Fibroblast of upper back skin (primary cell): ENCODE measurements around the gene AURKA.
A peak's percentile ranks its signal among the peaks of the same experiment; 100 is the strongest.

Source experiments
- DNase-seq: peaks from one replicate; pipeline ENCODE4 v3.0.0-alpha.2; 2013

AURKA gene

GRCh38 chr20:56389807-56390206 lies 2.2 kb downstream of the AURKA start:
- no peak for DNase-seq

DNA sequence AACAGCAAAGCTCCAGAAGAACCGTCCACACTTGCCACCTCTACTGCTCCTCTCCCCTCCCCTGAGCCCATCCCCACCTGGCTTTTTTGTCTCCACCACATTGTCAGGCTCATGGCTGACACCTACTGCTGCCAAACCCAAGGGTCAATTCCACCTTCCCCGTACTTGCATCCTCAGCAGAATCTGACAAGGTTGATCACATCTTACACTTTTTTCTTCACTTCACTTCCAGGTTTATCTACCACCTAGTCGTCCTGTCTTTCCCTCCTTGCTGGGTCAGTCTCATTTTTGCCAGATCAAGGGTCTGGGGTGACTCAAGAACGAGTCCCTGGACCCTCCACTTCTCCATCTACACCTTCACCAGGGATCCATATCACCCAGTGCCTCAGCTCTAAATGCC lies 3.1 kb downstream of the AURKA start:
- DNase-seq = no peak

DNA sequence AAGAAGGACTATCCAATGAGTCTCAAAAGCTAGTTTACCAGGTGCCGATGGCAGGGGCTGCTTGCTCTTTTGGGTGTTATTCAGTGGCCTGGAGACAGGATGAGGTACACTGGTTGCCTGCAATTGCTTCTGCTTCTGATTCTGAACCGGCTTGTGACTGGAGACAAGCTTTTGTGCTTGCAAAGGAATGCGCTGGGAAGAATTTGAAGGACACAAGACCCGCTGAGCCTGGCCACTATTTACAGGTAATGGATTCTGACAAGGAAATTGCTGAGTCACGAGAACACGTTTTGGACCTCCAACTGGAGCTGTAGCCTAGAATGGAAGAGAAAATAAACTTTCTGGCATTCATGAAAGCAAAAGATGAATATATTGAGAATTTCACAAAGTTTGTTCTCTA lies 5.8 kb downstream of the AURKA start:
- no peak for DNase-seq

DNA sequence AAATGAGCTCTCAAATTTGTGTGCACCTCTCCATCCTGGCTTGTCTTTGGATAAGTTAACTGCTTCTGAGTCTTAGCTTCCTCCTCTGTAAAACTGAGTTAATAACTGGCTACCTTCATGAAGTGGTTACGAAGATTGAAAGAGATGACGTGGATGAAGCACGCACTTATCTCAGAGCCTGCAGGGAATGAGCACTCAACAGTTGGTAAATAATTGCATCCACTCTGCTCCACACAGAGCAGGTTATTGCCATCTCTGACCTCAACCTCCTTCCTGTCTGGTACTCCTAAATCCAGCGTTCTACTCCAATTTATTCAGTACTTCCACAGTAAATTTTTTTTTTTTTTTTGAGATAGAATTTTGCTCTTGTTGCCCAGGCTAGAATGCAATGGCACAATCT lies 6.9 kb downstream of the AURKA start:
- DNase-seq = no peak

- DNase-seq = no peak
Observed at GRCh38 chr20:56383334-56383733, 8.7 kb downstream of the AURKA start.

DNA sequence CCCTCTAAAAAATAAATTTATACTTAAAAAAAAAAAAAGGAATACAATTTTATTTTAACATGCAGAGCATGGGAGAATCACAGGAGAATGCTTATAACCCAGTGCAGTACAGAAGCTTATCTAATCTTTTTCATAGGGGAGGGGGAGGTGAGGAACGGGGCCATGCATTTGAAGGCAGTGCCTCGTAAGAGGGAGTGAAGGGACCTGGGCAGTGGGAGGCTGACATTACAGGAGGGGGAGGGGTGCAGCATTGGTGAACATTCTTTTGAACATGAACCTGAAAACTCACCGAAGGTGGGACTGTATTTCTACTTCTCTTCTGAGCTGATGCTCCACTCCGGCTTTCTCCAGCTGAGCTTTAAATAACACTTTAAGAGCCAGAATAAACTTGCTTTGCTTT lies 9.3 kb downstream of the AURKA start:
- no peak for DNase-seq

GRCh38 chr20:56381501-56381900 lies 10.5 kb downstream of the AURKA start:
- DNase-seq = no peak

- peak; percentile 28 for DNase-seq
Observed at GRCh38 chr20:56380375-56380774, 11.6 kb downstream of the AURKA start.

- no peak for DNase-seq
Observed at GRCh38 chr20:56378386-56378785, 13.6 kb downstream of the AURKA start.

GRCh38 chr20:56376331-56376730 lies 15.7 kb downstream of the AURKA start:
- no peak for DNase-seq

DNA sequence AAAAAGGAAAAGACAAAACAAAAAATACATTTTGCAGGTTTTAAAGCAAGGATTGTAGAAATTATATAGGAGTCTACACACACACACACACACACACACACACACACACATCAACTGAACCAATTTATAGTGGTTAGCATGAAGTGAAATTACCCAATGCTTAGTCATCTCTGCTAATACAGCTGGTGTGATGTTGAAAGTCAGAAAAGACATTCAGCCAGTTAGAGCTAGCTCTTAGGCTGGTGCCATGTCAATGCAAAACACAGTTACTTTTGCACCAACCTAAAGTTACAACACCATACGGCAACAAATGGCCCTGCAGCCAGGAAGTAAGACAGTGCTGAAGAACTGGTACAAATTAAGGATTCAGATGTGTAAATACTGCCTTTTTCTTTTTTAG lies 18.1 kb downstream of the AURKA start:
- DNase-seq = peak; percentile 93

- no peak for DNase-seq
Observed at GRCh38 chr20:56372850-56373249, 19.2 kb downstream of the AURKA start.

GRCh38 chr20:56371977-56372376 lies 20.0 kb downstream of the AURKA start:
- DNase-seq = no peak

DNA sequence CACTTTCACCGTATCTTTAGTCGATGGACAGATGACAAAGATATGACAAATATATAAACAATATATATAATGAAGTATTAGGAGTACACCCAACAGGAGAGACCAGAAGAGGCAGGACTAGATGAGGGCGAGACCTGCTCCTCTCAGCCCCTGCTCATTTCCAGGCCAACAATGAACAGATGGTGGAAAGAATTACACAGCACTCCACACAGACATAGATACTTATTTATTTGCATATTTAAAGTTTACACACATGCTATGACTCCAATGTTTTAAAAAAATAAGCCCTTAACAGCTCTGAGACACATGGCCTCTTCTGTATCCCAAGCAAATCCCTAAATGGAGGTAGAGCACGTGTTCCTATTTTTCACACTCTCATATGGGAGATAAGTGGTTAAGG lies 22.8 kb downstream of the AURKA start:
- no peak for DNase-seq

DNA sequence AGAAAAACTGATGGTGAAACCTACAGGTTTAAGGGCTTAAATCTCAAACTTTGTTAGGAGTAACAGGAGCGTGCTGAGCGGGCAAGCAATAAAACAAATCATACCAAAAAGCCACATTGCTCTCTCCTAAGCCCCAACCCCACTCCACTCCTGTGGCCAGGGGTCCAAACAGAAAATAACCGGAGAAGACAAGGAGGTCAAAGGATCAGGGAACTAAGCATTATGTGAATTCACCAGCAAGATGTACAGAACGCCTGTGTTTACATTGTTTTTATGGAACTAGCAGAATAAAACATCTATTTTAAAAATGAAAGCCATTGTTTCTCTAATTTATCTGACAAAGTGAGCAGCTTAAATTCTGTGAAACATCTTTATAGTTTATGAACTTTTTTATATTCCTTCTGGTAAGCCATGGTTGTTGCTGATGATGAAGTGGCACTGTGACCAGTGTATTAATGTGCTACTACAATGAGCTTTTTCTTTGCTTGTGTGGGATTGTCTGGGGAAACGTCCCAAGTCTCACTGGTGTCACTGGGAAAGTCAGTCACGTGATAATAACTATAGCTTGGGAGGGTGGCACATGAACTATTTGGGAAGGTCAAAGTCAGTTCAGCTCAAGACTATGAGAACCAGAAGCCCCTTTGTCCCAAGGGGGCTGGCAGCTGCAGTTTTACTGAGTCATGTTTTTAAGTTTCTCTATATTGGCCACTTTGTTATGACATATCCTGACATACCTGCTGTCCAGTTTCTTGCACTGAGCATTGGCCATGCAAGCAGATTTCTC lies 23.5 kb downstream of the AURKA start:
- no peak for DNase-seq

DNA sequence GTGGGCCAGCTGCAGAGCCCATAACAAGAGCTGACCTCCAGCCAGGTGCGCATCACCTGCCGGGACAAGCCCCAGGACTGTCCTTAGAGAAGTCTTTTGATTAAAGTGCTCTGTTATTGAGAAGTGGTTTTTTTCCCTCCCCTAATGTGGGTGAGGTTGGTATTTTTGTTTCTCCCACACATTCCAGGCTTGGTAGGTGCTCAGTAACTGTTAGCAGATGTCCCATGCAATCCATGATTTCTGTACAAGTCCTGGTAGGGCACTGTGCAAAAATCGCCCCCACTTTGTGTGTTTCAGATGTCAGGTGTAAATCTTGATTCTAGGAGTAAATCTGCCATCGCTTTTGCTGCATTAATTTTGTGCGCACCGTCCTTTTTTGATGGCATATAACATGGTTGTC lies 28.5 kb downstream of the AURKA start:
- no peak for DNase-seq

DNA sequence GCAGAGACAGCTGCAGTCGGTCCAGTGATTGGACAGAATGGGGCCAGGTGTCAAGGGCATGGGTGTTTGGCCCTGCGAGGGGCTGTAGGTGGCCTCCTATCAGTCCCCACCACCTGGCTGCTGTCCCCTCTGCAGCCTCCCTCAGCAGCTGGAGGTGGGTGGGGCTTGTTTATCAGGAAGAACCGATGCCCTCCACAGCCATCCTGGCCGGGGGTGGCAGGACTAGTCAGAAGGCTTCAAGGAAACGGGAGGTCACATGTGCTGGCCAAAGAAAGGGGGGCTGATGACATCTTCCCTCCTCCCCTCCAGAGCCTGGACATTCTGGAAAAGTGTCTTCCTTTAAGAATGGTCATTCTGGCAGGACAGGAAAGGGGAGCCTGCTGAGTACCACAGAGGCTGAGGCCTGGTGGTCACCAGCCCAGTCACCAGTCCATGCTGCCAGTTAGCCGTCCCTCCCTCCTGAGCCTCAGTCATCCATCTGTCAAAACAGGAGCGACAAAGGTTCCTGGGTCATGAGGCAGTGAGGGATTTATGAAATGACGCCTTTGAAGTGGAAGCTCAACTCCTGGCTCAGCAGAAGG lies 29.1 kb downstream of the AURKA start:
- no peak for DNase-seq

DNA sequence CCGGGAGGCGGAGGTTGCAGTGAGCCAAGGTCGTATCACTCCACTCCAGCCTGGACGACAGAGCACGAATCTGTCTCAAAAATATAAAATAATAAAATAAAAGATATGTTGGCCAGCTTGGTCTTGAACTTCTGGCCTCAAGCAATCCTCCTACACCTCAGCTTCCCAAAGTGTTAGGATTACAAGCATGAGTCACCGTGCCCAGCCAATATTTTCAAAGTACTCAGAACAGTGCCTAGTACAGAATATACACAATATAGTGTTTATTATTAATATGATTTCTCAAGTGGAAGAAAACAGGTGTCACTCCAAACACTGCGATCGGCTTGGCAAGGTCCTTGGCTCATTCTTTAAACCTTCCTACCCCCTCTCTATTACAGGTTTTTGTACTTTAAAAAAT lies 30.1 kb downstream of the AURKA start:
- no peak for DNase-seq

GRCh38 chr20:56360908-56361205 lies 31.2 kb downstream of the AURKA start:
- DNase-seq = no peak

GRCh38 chr20:56360133-56360907 lies 31.7 kb downstream of the AURKA start:
- no peak for DNase-seq

GRCh38 chr20:56359212-56360132 lies 32.5 kb downstream of the AURKA start:
- peak; percentile 47 for DNase-seq

GRCh38 chr20:56358600-56359211 lies 33.3 kb downstream of the AURKA start, which contains the start of gene FAM210B:
TSS of gene FAM210B (plus strand) at chr20:56358974. CDS start at chr20:56359006, 32 bp downstream.
- DNase-seq = peak; percentile 88

DNA sequence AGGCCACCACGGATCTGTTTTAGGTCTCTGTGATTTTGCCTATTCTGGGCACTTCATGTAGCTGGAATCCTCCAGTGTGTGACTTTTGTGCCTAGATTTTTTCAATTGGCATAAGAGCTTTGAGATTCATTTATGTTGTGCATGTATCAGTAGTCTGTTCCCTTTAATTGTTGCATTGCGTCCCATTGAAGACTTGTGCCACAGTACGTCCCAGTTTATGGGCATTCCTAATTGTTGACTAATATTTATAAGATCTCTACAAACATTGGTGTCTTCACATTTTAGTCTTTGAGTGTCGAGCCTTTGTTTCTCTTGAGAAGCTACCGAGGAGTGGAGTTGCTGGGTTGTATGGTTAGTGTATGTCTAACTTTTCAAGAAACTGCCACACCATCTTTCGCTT lies 33.9 kb downstream of the AURKA start:
- DNase-seq = no peak
